ENCODE results near the gene ZHX3.

ZHX3 gene

DNA sequence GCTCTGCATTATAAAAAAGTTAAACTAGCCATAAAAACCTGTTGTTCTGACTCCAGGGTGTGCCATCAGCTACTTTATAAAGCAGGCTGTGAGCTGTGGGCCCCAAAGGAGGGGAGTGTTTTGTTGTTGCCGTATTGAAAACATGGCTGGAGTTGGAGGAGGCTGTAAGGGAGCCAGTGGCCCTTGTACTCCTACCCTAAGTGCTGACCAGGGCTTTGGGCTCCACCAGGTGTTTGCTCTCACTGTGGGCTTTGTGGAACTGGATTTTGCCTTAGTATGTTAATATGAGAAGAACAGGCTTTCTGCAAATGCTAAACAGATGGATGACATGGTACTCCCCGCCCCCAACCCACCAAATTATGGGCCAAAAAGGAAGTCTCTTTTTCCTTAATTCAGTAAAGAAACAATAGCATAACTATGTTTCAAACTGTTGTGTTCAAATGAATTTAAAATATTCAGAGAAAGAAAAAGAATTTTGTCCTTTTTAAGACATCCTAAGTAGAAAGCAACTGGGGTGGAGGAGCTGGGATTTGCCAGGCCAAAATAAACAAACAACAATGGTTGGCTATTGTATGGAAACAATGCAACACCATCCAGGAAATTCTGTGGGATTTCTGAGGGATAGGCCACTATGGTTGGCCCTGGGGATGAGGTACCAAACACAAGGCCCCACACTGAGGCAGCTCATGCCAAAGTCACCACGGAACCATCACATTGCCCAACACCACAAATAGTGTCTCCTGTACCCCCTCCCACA, 116.9 kb downstream of the ZHX3 start:
- Histone ChIP-seq H3K27me3 (ENCODE audit: low read depth) (no peaks in the 10 kb centered on the region), H3K4me3 (no peak overlapping the region), H3K9me3 (0 out of 2 replicates have a peak, but pooled peaks cover 4% of the 10 kb centered on the region), H3K36me3 (replicated peaks) (no peaks in the 10 kb centered on the region), H3K4me1 (no peaks in the 10 kb centered on the region)
- no peak for DNase-seq (ENCODE audit: low spot score in 2 of 2)
- in situ Hi-C loops (cut with MboI; ENCODE audit: low sequenced_read_pairs) = no loop called here

DNA sequence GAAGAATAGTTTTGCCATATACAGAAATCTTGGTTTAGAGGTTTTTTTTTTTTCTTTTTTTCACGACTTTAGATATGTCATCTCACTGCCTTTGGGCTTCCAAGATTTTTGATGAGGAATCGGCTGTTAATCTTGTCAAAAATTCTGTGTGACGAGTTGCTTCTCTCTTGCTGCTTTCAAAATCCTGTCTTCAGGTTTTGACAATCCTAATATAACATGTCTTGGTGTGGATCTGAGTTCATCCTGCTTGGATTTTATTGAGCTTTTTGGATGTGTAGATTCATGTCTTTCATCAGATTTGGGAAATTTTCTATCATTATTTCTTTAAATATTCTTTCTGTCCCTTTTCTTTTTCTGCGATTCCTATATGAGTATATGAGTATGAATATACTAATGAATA, 119.1 kb downstream of the ZHX3 start:
- no peaks in the 10 kb centered on the region for H3K27me3 ChIP-seq (ENCODE audit: low read depth)
- H3K4me1 ChIP-seq = no peaks in the 10 kb centered on the region
- no peak overlapping the region for H3K4me3 ChIP-seq
- no peak for DNase-seq (ENCODE audit: low spot score in 2 of 2)
- in situ Hi-C loops (cut with MboI; ENCODE audit: low sequenced_read_pairs) = no loop called here
- 0 out of 2 replicates have a peak, but pooled peaks cover 4% of the 10 kb centered on the region for H3K9me3 ChIP-seq
- H3K36me3 ChIP-seq (replicated peaks) = no peaks in the 10 kb centered on the region

DNA sequence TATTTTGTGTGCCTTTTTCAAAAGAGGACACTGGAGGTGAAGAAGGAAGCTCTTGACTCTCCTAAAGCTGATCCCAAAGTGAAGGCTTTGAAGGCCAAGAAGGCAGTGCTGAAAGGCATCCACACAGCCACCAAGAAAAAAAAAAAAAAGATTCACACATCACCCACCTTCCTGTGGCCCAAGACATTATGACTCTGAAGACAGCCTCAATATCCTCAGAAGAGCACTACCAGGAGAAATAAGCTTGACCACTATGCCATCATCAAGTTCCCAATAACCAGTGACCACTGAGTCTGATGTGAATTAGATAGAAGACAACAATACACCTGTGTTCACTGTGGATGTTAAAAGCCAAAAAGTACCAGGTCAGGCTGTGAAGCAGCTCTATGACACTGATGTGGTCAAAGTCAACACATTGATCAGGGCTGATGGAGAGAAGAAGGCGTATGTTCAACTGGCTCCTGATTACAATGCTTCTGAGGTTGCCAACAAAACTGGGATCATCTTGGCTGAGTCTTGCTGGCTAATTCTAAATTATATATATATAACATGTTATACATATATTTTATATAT, 120.8 kb downstream of the ZHX3 start:
- no peaks in the 10 kb centered on the region for H3K36me3 ChIP-seq (replicated peaks)
- in situ Hi-C loops (cut with MboI; ENCODE audit: low sequenced_read_pairs) = no loop called here
- no peak overlapping the region for H3K4me3 ChIP-seq
- no peaks in the 10 kb centered on the region for H3K27me3 ChIP-seq (ENCODE audit: low read depth)
- no peak for DNase-seq (ENCODE audit: low spot score in 2 of 2)
- H3K4me1 ChIP-seq = no peaks in the 10 kb centered on the region
- 0 out of 2 replicates have a peak, but pooled peaks cover 4% of the 10 kb centered on the region for H3K9me3 ChIP-seq

DNA sequence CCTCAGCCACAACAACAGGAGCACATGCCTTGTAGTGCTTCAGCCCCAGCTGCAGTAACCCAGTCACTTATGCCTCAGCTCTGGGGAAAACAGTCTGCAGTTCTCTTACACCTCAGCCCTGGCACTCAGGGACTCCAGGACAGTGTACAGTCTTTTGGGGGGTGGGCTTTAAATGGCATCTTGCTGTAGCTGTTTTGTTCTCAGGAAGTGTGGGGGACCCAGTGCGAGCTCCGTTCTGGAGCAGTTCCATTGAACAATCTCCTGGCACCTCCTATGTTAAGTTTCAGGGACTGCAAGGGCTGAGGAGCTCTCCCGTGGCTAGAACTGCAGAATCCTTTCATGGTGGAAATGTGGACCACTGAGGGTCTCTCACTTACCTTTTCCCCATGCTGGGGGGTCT, 125.0 kb downstream of the ZHX3 start:
- in situ Hi-C loops (cut with MboI; ENCODE audit: low sequenced_read_pairs) = no loop called here
- H3K4me3 ChIP-seq = no peak overlapping the region
- no peak for DNase-seq (ENCODE audit: low spot score in 2 of 2)

DNA sequence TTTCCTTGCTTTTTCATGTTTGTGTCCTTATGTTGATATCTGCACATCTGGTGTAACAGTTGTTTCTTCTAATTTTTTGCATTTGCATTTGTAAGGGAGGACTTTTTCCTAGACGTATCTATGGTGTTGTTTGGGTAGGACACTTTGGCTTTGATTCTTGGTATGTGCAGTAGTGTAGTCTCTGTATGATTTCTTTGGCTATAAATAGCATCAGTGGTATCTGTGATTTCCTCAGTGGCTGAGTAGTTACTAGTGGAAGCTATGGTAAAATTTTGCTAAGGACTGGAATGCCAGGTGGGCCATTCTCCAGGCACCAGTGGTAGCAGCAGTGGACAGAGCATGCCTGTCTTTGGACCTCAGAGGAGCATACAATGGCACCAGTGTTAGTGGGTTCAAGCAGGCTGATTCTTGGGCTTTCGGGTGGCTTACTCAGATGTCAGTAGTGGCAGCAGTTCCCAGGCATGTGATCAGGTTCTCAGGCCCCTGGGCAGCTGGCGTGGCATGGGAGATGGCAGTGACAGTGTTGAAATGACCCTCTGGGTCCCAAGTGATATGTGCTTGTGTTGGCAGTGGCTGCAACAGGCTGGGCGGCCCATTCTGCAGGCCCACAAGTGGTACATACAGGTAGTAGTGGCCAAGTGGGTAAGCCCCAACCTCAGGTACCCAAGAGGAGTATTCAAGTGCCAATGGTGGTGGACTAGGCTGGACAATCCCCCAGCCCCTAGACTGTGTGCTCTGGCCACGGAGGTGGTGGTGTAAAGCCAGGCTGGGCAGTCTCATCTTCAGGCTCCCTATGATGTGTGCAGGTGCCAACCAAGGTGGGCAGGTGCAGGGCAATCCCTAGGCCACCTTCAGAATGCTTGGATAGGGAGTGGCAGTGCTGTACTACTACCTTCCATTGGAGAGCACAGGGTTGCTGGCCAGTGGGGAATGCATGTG, 125.7 kb downstream of the ZHX3 start:
- no peak overlapping the region for H3K4me3 ChIP-seq
- no peaks in the 10 kb centered on the region for H3K27me3 ChIP-seq (ENCODE audit: low read depth)
- in situ Hi-C loops (cut with MboI; ENCODE audit: low sequenced_read_pairs) = no loop called here
- no peak for DNase-seq (ENCODE audit: low spot score in 2 of 2)
- peaks cover 5% of the 10 kb centered on the region for H3K9me3 ChIP-seq
- H3K4me1 ChIP-seq = no peaks in the 10 kb centered on the region
- no peaks in the 10 kb centered on the region for H3K36me3 ChIP-seq (replicated peaks)

More for the DNA sequence above, 125.0 kb downstream of the ZHX3 start:
- Histone ChIP-seq H3K9me3 (peaks cover 5% of the 10 kb centered on the region), H3K27me3 (ENCODE audit: low read depth) (no peaks in the 10 kb centered on the region), H3K4me1 (no peaks in the 10 kb centered on the region), H3K36me3 (replicated peaks) (no peaks in the 10 kb centered on the region)

DNA sequence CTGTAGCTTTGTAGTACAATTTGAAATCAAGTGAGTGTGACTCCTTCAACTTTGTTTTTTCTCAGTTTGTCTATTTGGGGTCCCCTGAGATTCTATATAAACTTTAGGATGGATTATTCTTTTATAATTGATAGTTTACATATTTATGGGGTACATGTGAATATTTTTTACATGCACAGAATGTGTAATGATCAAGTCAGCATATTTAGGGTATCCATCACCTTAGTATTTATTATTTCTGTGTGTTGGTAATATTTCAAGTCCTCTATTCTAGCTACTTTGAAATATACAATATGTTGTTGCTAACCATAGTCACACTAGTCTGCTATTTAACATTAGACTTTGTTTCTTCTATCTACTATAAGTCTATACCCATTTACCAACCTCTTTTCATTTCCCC, 129.9 kb downstream of the ZHX3 start:
- Histone ChIP-seq H3K4me1 (no peaks in the 10 kb centered on the region), H3K36me3 (replicated peaks) (no peaks in the 10 kb centered on the region), H3K27me3 (ENCODE audit: low read depth) (no peaks in the 10 kb centered on the region), H3K4me3 (no peak overlapping the region), H3K9me3 (peaks cover 5% of the 10 kb centered on the region)
- in situ Hi-C loops (cut with MboI; ENCODE audit: low sequenced_read_pairs) = no loop called here
- no peak for DNase-seq (ENCODE audit: low spot score in 2 of 2)

DNA sequence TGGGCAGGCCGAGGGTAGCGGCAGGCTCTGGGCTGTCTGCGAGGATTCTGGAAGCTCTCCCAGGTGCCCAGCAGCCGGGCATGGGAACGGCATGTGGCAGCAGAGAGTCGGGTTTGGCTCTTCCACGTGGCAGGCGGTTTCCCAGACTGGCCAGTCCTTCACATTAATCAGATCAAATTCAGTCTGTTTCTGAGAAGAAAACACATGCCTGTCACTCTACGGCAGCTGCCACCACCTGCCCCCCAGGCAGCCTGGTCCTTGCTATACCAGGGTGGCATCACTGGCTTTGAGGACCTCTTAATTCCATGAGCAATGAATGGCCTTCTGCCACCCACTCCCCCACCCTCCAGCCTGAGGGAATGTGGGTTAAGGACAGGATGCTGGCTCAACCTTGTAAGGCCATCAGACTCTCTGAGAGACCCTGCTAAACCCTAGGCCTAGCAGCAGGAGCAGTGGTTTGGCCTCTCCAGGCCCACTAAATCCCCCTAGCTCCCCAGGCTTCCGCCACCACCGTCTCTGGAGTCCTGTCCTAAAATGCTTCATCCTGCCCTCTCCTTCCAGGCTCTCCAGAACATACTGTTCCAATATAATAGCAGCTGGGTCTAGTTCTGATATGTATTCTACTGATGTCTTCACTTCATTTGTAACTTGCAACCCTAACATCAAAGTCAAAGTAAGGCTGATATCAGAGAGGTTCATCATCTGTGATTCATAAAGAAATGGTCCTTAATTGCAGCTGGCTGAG, 132.3 kb downstream of the ZHX3 start:
- Histone ChIP-seq H3K4me1 (no peaks in the 10 kb centered on the region), H3K9me3 (peaks cover 5% of the 10 kb centered on the region), H3K27me3 (ENCODE audit: low read depth) (no peaks in the 10 kb centered on the region), H3K36me3 (replicated peaks) (no peaks in the 10 kb centered on the region), H3K4me3 (no peak overlapping the region)
- DNase-seq (ENCODE audit: low spot score in 2 of 2) = peak in 1 of 2 experiments; percentile 7
- in situ Hi-C loops (cut with MboI; ENCODE audit: low sequenced_read_pairs) = no loop called here

DNA sequence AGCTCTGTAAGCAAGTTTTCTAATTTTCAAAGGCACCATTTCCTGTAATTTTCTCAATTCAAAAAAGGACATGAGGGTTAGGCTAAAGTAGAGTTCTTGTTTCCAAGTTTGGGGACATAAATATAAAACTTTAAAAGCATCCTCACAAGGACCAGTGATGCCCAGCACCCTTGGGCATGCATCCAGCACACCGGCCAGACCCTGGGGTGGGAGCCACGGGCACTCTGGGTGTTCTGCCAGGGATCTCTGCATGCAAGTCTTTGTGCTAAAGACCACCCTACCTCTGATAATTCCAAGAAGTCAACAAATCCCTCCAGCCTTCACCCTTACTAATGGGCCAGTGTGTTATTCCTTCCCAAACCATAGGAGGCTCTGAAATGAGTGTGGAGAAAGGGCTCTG, 133.7 kb downstream of the ZHX3 start:
- H3K36me3 ChIP-seq (replicated peaks) = no peaks in the 10 kb centered on the region; the same call in 1 of the 2 replicates
- in situ Hi-C loops (cut with MboI; ENCODE audit: low sequenced_read_pairs) = no loop called here
- H3K9me3 ChIP-seq = no peaks in the 10 kb centered on the region
- peak in 1 of 2 experiments; percentile 2 for DNase-seq (ENCODE audit: low spot score in 2 of 2)
- H3K4me3 ChIP-seq = no peak overlapping the region
- H3K4me1 ChIP-seq = peaks cover 5% of the 10 kb centered on the region; the same call in 1 of the 2 replicates
- H3K27me3 ChIP-seq (ENCODE audit: low read depth) = no peaks in the 10 kb centered on the region

DNA sequence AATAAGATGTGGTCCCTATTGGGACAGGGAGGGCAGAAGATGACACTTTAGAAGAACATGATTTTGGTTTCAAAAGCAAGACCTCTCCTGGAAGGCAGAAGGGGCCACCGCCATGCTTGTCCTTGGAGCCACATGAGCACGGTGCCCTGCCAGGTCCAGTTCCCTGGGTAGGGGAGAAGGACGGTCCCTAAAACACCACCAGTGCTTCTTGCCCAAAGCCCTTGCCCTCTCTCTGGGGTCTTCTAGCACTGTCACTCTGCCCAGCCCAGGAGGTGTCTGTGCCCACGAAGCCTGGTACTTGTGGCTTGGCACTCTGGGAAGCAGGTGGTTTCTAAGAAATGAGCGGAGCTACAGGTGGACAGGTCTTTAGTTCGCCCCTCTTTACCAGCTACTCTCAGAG, 134.1 kb downstream of the ZHX3 start:
- H3K4me3 ChIP-seq = no peak overlapping the region
- H3K9me3 ChIP-seq = no peaks in the 10 kb centered on the region
- peaks cover 8% of the 10 kb centered on the region; the same call in 1 of the 2 replicates for H3K4me1 ChIP-seq
- H3K27me3 ChIP-seq (ENCODE audit: low read depth) = no peaks in the 10 kb centered on the region
- in situ Hi-C loops (cut with MboI; ENCODE audit: low sequenced_read_pairs) = no loop called here
- H3K36me3 ChIP-seq (replicated peaks) = peaks cover 3% of the 10 kb centered on the region
- DNase-seq (ENCODE audit: low spot score in 2 of 2) = peak in 1 of 2 experiments; percentile 5

DNA sequence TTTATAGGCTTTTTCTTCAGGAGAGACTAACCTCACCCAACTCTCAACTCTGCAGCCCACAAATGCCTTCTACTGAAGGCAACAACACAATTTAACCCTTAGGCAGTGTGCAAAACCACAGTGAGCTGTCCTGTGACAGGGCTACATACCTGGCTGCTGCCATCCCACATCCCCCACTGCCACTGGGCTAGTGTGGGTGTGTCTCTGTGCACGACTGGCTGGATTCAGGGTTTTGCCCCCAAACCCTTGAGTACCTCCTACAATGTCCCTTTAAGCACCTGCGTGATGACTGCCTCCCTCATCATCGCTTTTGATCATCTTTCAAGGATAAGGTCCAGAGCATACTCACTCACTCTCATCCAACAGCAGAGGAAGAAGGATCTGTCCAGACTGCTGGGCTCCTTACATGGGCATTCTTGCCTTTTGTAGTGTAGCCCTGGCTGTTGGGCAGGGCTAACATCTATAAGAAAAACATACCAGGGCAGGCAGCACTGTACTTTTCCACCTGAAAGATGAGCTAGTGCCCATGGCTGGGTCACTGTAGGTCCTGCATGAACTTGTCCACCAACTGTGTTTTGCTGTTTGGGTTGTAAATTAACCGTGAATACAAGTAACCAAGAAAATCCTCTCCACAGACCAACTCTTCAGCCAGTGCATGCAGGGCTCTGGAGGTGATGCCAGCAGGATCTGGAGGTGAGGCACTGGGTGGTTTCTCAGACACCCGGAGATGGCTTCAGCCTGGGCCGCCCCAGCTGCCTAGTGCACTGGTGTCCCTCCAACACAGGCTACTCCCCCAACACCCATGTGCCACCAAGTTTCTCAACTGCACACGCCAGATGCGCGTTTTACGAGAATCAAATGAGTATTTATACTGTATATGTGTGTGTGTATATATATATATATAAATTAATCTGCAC, 135.0 kb downstream of the ZHX3 start:
- Histone ChIP-seq H3K27me3 (ENCODE audit: low read depth) (no peaks in the 10 kb centered on the region), H3K36me3 (replicated peaks) (peaks cover 10% of the 10 kb centered on the region), H3K4me3 (no peak overlapping the region), H3K4me1 (peaks cover 8% of the 10 kb centered on the region; the same call in 1 of the 2 replicates), H3K9me3 (no peaks in the 10 kb centered on the region)
- in situ Hi-C loops (cut with MboI; ENCODE audit: low sequenced_read_pairs) = no loop called here
- DNase-seq (ENCODE audit: low spot score in 2 of 2) = peak in 1 of 2 experiments; percentile 4

DNA sequence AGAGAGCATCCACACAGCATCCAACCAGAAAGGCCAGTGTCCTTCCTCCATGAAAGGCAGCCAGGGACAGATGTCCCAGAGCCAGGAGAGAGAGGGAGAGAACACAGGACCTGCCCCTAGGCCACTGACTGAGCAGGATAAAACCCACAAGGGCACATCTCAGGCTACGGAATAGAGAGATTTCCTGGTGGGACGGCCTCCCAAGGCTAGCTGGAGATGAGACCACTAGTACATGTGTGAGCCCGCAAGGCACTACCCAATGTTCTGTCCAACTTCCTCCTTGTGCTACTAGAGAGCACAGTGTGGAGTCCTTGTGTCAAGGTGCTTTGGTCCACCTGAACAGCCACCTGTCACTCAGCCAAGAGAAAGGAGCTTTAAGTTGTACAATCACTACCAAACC, 136.0 kb downstream of the ZHX3 start:
- Histone ChIP-seq H3K36me3 (replicated peaks) (peaks cover 18% of the 10 kb centered on the region), H3K4me3 (no peak overlapping the region), H3K27me3 (ENCODE audit: low read depth) (no peaks in the 10 kb centered on the region), H3K4me1 (peaks cover 8% of the 10 kb centered on the region; the same call in 1 of the 2 replicates), H3K9me3 (no peaks in the 10 kb centered on the region)
- in situ Hi-C loops (cut with MboI; ENCODE audit: low sequenced_read_pairs) = no loop called here
- peak in 1 of 2 experiments; percentile 7 for DNase-seq (ENCODE audit: low spot score in 2 of 2)

DNA sequence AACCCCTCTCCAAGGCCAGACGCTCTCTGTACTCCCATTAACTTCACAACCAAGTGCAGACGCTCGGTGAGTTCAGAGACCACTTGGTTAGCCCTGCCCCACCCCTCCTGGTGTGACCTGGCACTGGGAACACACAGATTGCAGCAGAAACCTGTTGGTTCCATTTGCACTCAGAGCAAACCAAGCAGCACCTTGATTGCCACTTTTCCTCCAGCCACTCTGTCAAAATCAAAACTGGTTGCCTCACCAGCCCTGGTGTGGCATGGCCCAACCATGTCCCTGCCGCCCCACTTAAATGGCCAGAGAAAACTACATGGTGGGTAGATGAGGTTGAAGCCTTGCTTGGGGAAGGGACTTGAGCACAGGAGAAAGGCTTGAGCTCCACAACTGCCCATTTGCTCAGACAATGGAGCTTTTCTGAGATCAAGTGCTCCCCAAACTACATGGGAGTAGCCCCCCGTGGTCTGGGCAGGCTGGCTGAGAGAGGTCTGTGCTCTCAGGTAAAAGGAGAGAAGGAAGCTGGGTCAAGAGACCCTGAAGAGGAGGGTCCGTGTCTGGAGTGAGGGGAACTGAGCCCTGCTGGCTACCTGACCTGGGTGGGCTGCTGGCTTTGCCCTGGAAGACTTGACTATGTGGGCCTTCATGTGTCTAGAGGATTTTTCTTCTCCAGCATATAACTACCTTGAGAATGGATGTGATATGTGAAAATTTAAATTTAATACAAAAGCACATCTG, 136.8 kb downstream of the ZHX3 start:
- in situ Hi-C loops (cut with MboI; ENCODE audit: low sequenced_read_pairs) = no loop called here
- H3K4me3 ChIP-seq = no peak overlapping the region
- H3K36me3 ChIP-seq (replicated peaks) = peaks cover 24% of the 10 kb centered on the region
- peaks cover 8% of the 10 kb centered on the region; the same call in 1 of the 2 replicates for H3K4me1 ChIP-seq
- DNase-seq (ENCODE audit: low spot score in 2 of 2) = peak in 1 of 2 experiments; percentile 3
- H3K9me3 ChIP-seq = no peaks in the 10 kb centered on the region
- H3K27me3 ChIP-seq (ENCODE audit: low read depth) = no peaks in the 10 kb centered on the region

Data from HAP-1 (cell line).